NCI-H1092 (cell line): Measurements from ENCODE around the gene CAMTA1.
A peak's percentile ranks its signal among the peaks of the same experiment; 100 is the strongest.

Experiments used
- DNase-seq: peaks from one replicate; lab custom pipeline; 2025; lab: John Stamatoyannopoulos, UW

CAMTA1 gene

GRCh38 chr1:7640920-7641585, 855.8 kb downstream of the CAMTA1 start:
- no peak for DNase-seq

GRCh38 chr1:7641587-7642417, 856.5 kb downstream of the CAMTA1 start:
- DNase-seq: no peak

- no peak for DNase-seq
These were observed 857.1 kb downstream of the CAMTA1 start for GRCh38 chr1:7642418-7642704.

- DNase-seq: no peak
These were observed 857.7 kb downstream of the CAMTA1 start for GRCh38 chr1:7642781-7643529.

GRCh38 chr1:7643530-7643929, 858.3 kb downstream of the CAMTA1 start:
- DNase-seq: no peak

- no peak for DNase-seq
These were observed 858.8 kb downstream of the CAMTA1 start for GRCh38 chr1:7644086-7644485.

GRCh38 chr1:7644961-7645750, 859.9 kb downstream of the CAMTA1 start:
- peak; percentile 97 for DNase-seq

- no peak for DNase-seq
These were observed 860.4 kb downstream of the CAMTA1 start for GRCh38 chr1:7645751-7646048.

GRCh38 chr1:7646164-7646563, 860.9 kb downstream of the CAMTA1 start:
- DNase-seq: no peak

GRCh38 chr1:7646981-7647901, 862.0 kb downstream of the CAMTA1 start:
- DNase-seq: peak; percentile 55

GRCh38 chr1:7648761-7649384, 863.6 kb downstream of the CAMTA1 start:
- no peak for DNase-seq

- peak; percentile 79 for DNase-seq
These were observed 865.5 kb downstream of the CAMTA1 start for GRCh38 chr1:7650801-7651200.

- DNase-seq: peak; percentile 36
These were observed 865.9 kb downstream of the CAMTA1 start for GRCh38 chr1:7651203-7651602.

GRCh38 chr1:7652061-7652460, 866.8 kb downstream of the CAMTA1 start:
- no peak for DNase-seq

GRCh38 chr1:7652515-7653098, 867.4 kb downstream of the CAMTA1 start:
- DNase-seq: no peak

- no peak for DNase-seq
These were observed 869.5 kb downstream of the CAMTA1 start for GRCh38 chr1:7654725-7655124.

- no peak for DNase-seq
These were observed 870.1 kb downstream of the CAMTA1 start for GRCh38 chr1:7655354-7655753.

GRCh38 chr1:7656557-7657215, 871.4 kb downstream of the CAMTA1 start:
- DNase-seq: peak; percentile 71

- DNase-seq: no peak
These were observed 872.2 kb downstream of the CAMTA1 start for GRCh38 chr1:7657287-7658016.
